Colon (tissue), 2 donors: ENCODE measurements around the gene LAMA5.

Experiments
- FAIRE-seq: peaks from 2 replicates; lab custom pipeline; 2012; peaks lifted over from hg19 to GRCh38; lab: Jason Lieb, UNC
- donor health status: control.
- donor health status: control.

The LAMA5 gene

GRCh38 chr20:62372042-62372993 lies 5.2 kb upstream of the LAMA5 start:
- no peak for FAIRE-seq

GRCh38 chr20:62371588-62372041 lies 4.5 kb upstream of the LAMA5 start:
- no peak for FAIRE-seq

- no peak for FAIRE-seq
These were observed 3.9 kb upstream of the LAMA5 start for GRCh38 chr20:62370807-62371587.

- no peak for FAIRE-seq
These were observed 3.1 kb upstream of the LAMA5 start for GRCh38 chr20:62370115-62370806.

- no peak for FAIRE-seq
These were observed 2.7 kb upstream of the LAMA5 start for GRCh38 chr20:62369815-62370114.

DNA sequence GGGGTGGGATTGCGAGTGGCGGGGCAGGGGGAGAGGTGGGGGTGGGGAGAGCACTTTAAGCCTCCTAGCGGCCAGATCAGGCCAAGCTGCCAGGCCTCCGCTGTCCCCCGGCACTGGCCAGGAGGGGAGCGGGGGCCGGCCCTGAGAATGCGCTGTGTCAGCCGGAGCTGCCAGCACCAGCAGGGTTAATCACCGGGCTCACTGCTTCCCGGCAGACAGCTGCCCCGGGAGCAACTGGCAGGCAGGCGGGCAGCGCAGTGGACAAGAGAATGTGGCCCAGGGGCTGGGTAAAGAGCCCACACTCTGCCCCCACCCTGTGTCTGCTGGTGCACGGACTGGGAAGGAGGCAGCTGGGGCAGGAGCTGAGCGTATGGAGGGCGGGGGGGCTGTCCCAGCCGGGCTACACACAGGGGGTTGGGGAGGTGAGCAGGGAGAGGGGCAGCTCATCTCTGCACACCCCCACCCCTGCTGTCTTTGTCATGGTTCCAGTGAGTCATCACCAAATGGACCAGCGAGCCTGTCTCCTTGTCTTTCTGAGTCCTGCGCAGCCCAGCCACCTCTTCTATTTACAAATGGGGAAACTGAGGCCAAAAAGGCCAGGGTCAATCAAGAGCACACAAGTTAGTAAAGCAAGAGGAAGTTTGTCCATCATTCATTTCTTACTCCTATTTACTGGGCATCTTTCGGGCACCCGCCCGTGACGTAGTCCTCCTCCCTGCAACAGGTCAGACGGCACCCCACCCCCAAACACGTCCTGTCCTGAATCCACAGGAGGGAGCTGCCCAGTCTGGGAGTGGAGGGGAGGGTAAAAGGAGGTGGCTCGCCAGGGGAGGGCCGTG lies 2.1 kb upstream of the LAMA5 start:
- no peak for FAIRE-seq

GRCh38 chr20:62368392-62368975 lies 1.4 kb upstream of the LAMA5 start:
- FAIRE-seq, result no peak

DNA sequence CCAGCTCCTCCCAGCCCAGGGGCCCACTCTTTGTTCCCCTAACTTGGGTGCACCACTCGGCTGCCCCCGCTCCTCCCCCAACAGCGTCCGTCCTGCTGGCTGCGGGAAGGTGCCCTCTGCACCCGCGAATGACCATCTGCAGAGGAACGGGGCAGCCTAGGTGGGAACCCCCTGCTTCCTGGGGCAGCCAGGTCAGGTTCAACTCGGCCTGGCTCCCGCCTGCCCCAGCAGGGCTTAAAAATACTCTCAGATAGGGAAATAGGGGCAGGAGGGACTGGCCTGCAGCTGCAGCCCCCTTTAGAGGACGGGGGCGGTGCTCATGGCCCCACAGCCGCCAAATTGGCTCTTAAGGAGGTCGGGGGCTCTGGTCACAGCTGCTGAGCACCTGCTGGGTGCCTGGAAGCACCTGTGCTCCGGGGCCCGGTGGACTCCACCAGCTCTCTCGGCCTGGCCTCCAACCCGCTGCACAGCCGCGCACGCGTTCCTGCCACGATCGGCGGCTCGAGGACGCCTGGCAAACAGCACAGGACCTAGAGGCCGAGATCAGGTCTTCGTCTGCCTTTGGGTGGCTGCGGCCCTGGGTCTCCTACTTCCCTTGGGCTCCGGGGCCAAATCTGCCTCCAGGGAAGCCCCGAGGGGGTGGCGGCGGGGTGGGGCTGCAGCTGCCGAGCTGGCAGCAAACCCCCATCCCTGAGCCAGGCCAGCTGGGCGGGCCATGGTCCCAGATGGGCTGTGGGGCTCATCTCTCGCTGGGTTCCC lies 700 bp upstream of the LAMA5 start:
- no peak for FAIRE-seq

- no peak for FAIRE-seq
These were observed 559 bp downstream of the LAMA5 start for GRCh38 chr20:62366370-62367135.

- FAIRE-seq, result no peak
These were observed 1.2 kb downstream of the LAMA5 start for GRCh38 chr20:62365814-62366369.

DNA sequence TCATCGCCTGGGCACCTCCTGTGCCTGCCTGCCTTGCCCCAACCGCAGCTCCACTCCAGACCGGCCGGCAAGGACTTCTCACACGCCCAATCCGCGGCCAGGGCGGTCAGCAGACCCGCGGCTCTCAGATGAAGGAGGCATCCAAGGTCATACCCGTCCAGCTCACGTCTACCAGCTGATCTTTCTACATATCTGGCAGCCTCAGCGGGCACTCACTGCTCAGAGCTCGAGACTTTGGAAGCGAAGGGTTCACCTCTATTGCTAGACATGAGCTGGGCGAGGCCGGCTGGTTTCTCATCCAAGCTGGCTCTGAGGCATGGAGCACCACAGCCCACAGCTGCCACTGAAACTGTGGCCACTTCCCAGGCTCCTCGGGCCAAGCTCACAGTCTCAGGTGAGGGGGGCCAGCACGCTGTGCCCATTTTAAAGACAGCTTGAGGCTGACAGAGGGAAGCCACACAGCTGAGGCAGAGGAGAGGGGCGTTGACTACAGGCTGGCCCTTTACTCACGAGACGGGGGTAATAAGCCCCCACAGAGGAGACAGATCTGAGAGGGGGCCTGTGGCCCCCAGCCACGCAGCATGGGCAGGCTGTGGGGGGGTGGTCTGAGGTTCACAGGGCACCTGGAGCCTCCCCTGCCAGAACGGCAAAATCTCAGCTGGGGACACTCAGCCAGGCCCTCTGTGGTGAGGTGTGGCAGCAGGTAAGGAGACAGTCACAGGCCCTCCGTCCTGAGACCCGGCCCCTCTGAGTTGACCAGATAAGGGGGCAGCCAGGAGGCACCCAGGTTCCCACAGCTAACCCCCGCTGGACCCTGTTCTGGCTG lies 2.0 kb downstream of the LAMA5 start:
- FAIRE-seq, result no peak

DNA sequence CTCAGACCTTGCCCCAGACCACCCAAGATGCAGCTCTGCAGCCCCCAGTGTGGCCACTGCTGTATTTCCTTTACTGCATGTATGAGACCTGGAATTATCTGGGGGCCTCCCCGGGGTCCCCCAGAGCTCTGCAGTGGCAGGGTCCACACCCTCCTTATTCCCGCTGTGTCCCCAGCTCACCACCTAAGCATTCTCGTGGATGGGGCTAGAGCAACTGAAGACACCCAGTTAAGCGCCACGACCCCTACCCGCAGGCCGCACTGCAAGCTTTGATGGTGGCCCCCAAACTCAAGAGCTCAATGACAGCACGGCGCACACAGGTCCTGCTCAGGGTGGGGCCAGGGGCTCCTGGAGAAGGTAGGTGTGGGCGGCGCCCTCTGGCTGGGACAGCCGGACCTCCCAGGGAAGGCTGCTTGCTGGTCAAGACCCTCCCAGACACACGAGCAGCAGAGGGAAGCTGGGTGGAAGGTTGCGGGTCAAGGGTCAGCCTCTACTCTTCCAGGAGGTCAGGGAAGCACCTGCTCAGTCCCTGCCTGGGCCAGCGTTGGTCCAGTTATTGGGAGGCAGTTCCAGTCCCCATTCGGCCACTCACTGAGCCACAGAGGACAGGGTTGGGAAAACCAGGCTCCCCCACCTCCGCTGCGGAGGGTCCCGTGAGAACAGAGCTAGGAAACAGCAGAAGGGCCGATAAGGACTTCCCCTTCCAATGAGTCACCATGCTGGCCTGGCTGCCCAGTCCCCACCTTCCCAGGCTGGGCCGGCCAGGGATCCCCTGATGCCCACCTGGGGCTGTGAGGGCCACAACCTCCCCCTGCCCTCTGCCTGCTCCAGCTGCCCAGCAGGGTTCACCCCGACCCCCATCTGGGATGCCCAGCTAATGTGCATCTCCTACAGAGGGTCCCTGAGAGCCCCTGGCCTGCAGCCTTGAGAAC lies 2.9 kb downstream of the LAMA5 start:
- no peak for FAIRE-seq

GRCh38 chr20:62362991-62363919 lies 3.9 kb downstream of the LAMA5 start:
- FAIRE-seq, result no peak

DNA sequence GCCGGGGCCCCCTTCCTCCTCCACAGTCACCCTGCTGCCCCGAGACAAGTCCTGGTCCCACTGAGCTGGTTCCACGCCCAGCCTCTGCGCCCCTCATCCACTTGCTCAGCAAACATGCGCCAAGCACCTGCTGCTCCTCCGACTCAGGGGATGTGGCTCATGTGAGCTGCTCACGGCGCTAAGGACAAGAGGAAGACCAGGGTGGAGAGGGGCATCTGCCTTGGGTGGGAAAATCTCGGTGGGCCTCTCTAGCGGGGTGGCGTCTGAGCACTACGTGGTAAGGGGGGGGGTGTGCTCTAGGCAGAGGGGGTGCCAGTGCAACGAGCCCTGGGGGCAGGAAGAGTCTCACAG lies 4.5 kb downstream of the LAMA5 start:
- no peak for FAIRE-seq

GRCh38 chr20:62361799-62362589 lies 5.1 kb downstream of the LAMA5 start:
- no peak for FAIRE-seq
